ENCODE results near the gene CEBPB. TPM values are rescaled to one million over a fixed set of nuclear protein-coding genes. Genes with fewer than 3 reads are reported as not detected.

CEBPB gene
- polyA plus RNA-seq, 1 donor (not counting 4 experiments of a cell fraction or from before 2014, with no cell fraction given) = 15.8 TPM

GRCh38 chr20:50210066-50210619 is 19.5 kb downstream of the CEBPB start:
- Histone ChIP-seq H3K9ac (ENCODE audit: control insufficient read depth, extremely low read depth, insufficient read depth, low read length) (no peak overlapping the region), H3K9me3 (ENCODE audit: control insufficient read depth, low read depth, low read length) (no peaks in the 10 kb centered on the region), H3K4me2 (ENCODE audit: control insufficient read depth, extremely low read depth, insufficient read depth, low read depth, low read length) (no peak overlapping the region), H2AFZ (ENCODE audit: control insufficient read depth, low read length) (no peak overlapping the region), H3K36me3 (ENCODE audit: control insufficient read depth in 2 of 2, extremely low read depth in 1 of 2, insufficient read depth in 2 of 2, low read length in 2 of 2) (no peaks in the 10 kb centered on the region), H4K20me1 (ENCODE audit: control insufficient read depth, extremely low read depth, insufficient read depth, low read length) (no peaks in the 10 kb centered on the region), H3K4me3 (ENCODE audit: control insufficient read depth in 2 of 3, extremely low read depth in 1 of 3, insufficient read depth in 2 of 3, low read depth in 1 of 3, low read length in 3 of 3) (no peak overlapping the region), H3K79me2 (ENCODE audit: control insufficient read depth, insufficient read depth, low read length) (no peaks in the 10 kb centered on the region), H3K9me1 (ENCODE audit: control insufficient read depth, extremely low read depth, insufficient read depth, low read length) (no peaks in the 10 kb centered on the region), H3K27me3 (ENCODE audit: control insufficient read depth, extremely low read depth, insufficient read depth, low read length) (peaks cover 5% of the 10 kb centered on the region), H3K4me1 (ENCODE audit: control insufficient read depth, extremely low read depth, insufficient read depth, low read length) (no peaks in the 10 kb centered on the region), H3K27ac (ENCODE audit: control insufficient read depth, insufficient read depth, low read length) (no peak overlapping the region)
- no peak for DNase-seq (ENCODE audit: low read depth, low spot score)
- no peak for FAIRE-seq
- no peak for TF ChIP-seq EZH2 (IDR thresholded peaks at IDR 0.05; ENCODE audit: low read length)
- TF ChIP-seq, protein P1, sequence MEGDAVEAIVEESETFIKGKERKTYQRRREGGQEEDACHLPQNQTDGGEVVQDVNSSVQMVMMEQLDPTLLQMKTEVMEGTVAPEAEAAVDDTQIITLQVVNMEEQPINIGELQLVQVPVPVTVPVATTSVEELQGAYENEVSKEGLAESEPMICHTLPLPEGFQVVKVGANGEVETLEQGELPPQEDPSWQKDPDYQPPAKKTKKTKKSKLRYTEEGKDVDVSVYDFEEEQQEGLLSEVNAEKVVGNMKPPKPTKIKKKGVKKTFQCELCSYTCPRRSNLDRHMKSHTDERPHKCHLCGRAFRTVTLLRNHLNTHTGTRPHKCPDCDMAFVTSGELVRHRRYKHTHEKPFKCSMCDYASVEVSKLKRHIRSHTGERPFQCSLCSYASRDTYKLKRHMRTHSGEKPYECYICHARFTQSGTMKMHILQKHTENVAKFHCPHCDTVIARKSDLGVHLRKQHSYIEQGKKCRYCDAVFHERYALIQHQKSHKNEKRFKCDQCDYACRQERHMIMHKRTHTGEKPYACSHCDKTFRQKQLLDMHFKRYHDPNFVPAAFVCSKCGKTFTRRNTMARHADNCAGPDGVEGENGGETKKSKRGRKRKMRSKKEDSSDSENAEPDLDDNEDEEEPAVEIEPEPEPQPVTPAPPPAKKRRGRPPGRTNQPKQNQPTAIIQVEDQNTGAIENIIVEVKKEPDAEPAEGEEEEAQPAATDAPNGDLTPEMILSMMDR (optimal IDR thresholded peaks at IDR 0.05 in 1 of 3, IDR thresholded peaks at IDR 0.05 in 1 of 3, conservative IDR thresholded peaks at IDR 0.05 in 1 of 3; ENCODE audit: extremely low read depth in 1 of 3, insufficient read depth in 2 of 3, low read length in 3 of 3) = no peak
- dilution Hi-C loops (cut with MboI; ENCODE audit: extremely low pct_ligation_motif_present, low sequenced_read_pairs) = no loop called here

- Histone ChIP-seq H3K9ac (ENCODE audit: control insufficient read depth, extremely low read depth, insufficient read depth, low read length) (no peak overlapping the region), H3K4me1 (ENCODE audit: control insufficient read depth, extremely low read depth, insufficient read depth, low read length) (no peaks in the 10 kb centered on the region), H4K20me1 (ENCODE audit: control insufficient read depth, extremely low read depth, insufficient read depth, low read length) (no peaks in the 10 kb centered on the region), H3K27ac (ENCODE audit: control insufficient read depth, insufficient read depth, low read length) (no peak overlapping the region), H2AFZ (ENCODE audit: control insufficient read depth, low read length) (no peak overlapping the region), H3K9me1 (ENCODE audit: control insufficient read depth, extremely low read depth, insufficient read depth, low read length) (no peaks in the 10 kb centered on the region), H3K27me3 (ENCODE audit: control insufficient read depth, extremely low read depth, insufficient read depth, low read length) (peaks cover 5% of the 10 kb centered on the region), H3K79me2 (ENCODE audit: control insufficient read depth, insufficient read depth, low read length) (no peaks in the 10 kb centered on the region), H3K9me3 (ENCODE audit: control insufficient read depth, low read depth, low read length) (no peaks in the 10 kb centered on the region), H3K4me3 (ENCODE audit: control insufficient read depth in 2 of 3, extremely low read depth in 1 of 3, insufficient read depth in 2 of 3, low read depth in 1 of 3, low read length in 3 of 3) (no peak overlapping the region), H3K36me3 (ENCODE audit: control insufficient read depth in 2 of 2, extremely low read depth in 1 of 2, insufficient read depth in 2 of 2, low read length in 2 of 2) (no peaks in the 10 kb centered on the region), H3K4me2 (ENCODE audit: control insufficient read depth, extremely low read depth, insufficient read depth, low read depth, low read length) (no peak overlapping the region)
- dilution Hi-C loops (cut with MboI; ENCODE audit: extremely low pct_ligation_motif_present, low sequenced_read_pairs) = no loop called here
- TF ChIP-seq, protein P1 (optimal IDR thresholded peaks at IDR 0.05 in 1 of 3, IDR thresholded peaks at IDR 0.05 in 1 of 3, conservative IDR thresholded peaks at IDR 0.05 in 1 of 3; ENCODE audit: extremely low read depth in 1 of 3, insufficient read depth in 2 of 3, low read length in 3 of 3) = no peak
- no peak for TF ChIP-seq EZH2 (IDR thresholded peaks at IDR 0.05; ENCODE audit: low read length)
- DNase-seq (ENCODE audit: low read depth, low spot score) (no peak), FAIRE-seq (no peak)
These were observed 20.5 kb downstream of the CEBPB start for GRCh38 chr20:50211091-50211490.
